Measurements from ENCODE around the gene PAX5.

- TF ChIP-seq EGR1 (IDR thresholded peaks at IDR 0.05) (no peak), RAD21 (IDR thresholded peaks at IDR 0.05; ENCODE audit: low read depth) (no peak), MAX (IDR thresholded peaks at IDR 0.05) (no peak), CEBPB (IDR thresholded peaks at IDR 0.05) (no peak), FOXM1 (IDR thresholded peaks at IDR 0.05; ENCODE audit: borderline replicate concordance, low read depth) (no peak), REST (IDR thresholded peaks at IDR 0.05; ENCODE audit: low read depth) (no peak), EP300 (IDR thresholded peaks at IDR 0.05; ENCODE audit: borderline replicate concordance) (no peak), TAF1 (IDR thresholded peaks at IDR 0.05; ENCODE audit: low read depth) (no peak), CREB1 (IDR thresholded peaks at IDR 0.05; ENCODE audit: low read depth) (no peak), YY1 (IDR thresholded peaks at IDR 0.05; ENCODE audit: low read depth) (no peak), USF1 (IDR thresholded peaks at IDR 0.05) (no peak), NFIC (IDR thresholded peaks at IDR 0.05) (no peak), TEAD4 (IDR thresholded peaks at IDR 0.05) (no peak)
Observed at GRCh38 chr9:37026931-37027581, 7.0 kb downstream of the PAX5 start.
